ENCODE results near the gene RSKR.

GRCh38 chr17:28574526-28574925 is 39.5 kb downstream of the RSKR start:
- TF ChIP-seq CTCF (IDR thresholded peaks at IDR 0.05) (no peak), POLR2A (IDR thresholded peaks at IDR 0.05; ENCODE audit: low read depth) (no peak), EP300 (IDR thresholded peaks at IDR 0.05) (no peak), POLR2AphosphoS5 (IDR thresholded peaks at IDR 0.05) (no peak)

Data from esophagus muscularis mucosa (tissue), 4 donors.